HG03521 (cell line): ENCODE results near the gene MYO7A.

Experiments
- ATAC-seq: cut with Tn5 transposase; IDR thresholded peaks from one replicate; pipeline ENCODE4 v1.9.1; 2021; ENCODE audit warnings: mild to moderate bottlenecking, moderate library complexity; ENCODE audit not compliant: unreplicated experiment

Gene MYO7A

DNA sequence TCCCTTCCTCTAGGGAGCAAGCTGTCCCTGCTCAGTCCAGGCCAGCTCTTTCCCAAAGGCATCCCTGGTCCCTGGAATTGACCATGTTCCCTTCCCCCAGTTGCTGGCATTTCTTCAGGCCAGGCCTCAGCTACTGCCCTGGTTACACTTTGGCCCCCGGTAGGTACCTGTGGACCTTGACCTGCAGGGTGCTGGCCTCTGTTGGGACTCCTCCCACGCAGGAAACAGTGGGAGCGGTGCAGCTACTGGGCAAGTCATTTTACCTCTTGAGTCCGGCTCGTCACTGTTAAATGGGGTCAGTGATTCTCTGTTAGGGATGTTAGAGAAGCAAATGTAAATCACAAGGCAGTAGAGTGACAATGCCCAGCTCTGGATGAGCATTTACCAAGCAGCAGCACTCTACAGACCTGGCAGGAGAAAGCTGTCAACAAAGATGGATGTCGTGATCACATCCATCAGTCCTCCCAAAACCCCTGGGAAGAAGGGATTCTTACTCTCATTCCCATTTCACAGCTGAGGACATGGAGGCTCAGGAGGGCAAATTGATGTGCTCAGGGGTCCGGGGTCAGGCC lies 16.9 kb downstream of the MYO7A start:
- no peak for ATAC-seq

DNA sequence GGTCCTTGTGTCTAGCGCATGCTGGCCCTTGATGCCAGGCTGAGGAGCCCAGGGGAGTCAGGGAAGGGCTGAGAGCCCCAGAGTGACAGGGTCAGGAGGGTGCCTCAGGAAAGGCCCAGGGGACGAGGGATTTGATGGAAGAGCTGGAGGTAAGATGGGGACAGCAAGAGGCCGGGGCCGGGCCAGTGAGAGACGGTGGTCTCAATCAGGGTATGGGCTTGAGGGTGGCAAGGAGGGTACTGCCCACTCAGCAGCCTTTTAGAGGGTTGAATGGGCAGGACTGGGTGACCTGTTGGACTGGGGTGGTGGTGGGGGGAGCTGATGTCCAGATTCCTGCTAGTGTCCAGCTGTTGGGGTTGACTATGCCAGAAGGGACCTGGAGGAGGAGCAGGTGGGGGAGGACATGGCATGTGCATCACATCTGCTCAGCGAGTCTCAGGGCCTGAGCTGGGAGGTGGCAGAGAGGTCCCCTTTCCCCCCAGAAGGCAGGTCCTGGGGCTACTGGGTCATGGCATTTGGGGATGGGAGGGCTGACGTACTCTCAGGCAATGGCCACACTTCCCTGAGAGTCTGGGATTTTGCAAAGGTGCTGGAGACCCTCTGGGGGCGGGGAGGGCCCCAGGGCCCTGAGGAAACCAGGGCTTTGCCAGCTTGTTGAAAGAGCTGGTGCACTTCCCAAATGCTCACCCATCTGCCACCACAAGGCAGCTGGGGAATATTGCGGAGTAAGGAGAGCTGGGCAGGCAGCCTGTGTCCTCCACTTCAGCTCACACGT lies 18.4 kb downstream of the MYO7A start:
- no peak for ATAC-seq

DNA sequence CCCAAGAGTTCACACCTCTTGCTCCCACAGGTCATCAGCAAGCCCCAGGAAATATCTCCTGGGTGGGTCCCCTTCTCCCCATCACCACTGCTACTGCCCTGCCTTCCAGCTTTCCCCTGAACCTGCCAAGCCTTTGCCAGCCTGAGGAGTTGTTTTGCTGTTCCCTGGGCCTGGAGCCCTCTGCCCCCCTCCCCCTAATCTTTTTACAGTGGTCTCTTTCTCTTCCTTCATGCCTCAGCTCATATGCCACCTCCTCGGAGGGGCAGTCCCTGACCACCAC lies 18.9 kb downstream of the MYO7A start:
- no peak for ATAC-seq

DNA sequence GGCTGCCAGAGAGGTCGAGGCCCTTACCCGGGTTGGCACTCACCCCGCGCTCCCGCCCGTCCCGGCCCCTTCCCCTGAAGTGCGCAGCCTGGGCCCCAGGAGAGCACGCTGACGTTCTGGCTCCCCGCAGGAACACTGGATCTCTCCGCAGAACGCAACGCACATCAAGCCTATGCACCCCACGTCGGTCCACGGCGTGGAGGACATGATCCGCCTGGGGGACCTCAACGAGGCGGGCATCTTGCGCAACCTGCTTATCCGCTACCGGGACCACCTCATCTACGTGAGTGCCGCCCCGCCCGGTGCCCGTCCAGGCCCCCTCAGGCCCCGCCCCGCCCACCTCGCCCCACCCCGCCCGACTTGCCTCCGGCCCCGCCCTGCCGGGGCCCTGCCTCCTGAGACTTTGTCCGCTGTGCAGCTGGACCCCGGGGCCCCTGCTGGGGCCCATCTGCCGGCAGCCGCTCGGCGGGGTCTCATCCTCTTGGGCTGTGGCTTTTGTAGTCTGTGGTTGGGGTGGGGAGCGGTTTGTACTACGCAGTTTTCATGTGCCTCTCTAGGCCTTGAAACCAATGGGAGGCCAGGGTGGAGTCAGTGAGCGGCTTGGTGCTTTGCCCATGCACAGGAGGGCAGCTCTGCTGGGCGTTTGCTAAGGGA lies 19.7 kb downstream of the MYO7A start:
- ATAC-seq = no peak

DNA sequence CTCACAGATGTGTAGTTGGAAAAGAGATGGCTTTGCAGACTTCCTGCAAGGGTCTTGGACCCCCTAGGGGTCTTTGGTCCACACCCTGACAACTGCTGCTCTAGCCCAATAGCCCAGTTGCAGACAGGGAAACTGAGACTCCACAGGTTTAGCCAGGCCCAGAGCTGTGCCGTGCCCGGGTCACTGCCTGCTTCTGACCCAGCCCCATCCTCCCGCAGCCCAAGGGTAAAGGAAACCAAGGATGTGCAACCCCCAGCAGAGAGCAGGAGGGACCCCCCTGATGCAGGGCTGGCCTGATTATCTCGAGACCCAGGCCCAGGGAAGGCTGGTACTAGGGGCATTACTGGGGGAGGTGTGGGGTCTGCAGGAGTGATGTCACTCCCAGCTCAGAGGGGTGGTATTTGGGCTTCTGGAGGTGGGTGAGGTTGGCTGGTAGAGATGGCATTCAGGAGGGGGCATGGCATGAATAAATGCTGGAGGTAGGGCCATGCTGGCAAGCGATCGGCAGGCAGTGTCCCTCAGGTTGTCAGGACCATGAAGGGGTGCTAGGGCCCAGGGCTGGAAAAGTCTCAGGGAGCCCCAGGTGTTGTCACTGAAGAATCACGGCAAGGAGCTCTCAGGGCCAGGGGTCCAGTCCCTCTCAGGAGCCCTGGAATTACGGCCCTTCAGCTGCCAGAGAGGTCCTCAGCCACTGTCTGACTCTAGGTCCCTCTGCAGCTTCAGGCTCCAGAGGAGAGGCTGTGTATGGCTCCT lies 21.1 kb downstream of the MYO7A start:
- no peak for ATAC-seq

DNA sequence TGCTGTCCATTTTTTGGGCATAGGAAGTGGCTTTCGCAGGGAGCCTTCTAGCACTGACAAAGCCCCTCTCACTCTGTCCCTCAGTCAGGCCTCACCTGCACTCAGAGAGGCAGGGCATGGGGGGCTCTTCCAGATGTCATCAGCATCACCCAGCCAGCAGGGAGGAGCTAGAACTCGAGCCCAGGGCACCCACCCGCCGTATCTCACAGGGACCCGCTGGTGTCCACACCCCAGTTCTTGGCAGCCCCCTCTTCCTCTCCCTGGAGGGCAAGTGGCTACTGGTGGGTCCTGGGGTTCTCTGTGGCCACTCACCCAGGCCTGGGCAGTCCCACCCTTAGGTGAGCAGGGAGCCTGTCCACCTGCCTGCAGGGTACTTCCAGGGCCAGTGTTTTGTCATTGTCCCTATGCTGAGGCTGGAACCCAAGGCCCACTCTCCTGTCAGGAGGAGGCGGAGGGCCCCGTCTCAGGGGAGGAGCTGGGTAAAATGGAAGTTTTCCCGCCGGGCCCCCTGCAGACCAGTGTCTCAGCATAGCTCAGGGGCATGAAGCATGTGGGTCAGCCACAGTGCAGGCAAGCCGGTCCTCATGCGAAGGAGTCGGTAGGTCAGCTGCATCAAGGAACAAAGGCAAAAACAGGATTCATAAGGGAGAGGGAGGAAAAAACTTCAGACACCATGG lies 21.8 kb downstream of the MYO7A start:
- ATAC-seq = no peak

DNA sequence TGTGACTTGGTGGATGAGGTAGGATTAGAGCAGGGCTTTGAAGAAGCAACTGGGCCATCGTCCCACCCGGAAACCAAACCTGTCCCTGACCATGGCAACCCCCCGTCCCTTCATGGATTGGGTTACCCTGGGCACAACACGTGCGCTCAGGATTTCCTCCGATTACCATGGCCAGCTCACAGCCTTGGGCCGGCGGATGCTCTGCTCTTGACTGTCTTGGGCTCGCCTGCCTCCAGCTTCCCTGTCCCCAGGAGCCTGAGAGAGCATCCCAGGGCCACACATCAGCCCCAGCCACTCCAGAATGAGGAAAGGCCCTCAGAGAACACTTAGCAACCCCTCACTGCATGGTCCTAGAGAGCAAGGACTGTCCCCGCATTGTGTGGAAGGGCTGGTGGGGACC lies 22.8 kb downstream of the MYO7A start:
- ATAC-seq = no peak

DNA sequence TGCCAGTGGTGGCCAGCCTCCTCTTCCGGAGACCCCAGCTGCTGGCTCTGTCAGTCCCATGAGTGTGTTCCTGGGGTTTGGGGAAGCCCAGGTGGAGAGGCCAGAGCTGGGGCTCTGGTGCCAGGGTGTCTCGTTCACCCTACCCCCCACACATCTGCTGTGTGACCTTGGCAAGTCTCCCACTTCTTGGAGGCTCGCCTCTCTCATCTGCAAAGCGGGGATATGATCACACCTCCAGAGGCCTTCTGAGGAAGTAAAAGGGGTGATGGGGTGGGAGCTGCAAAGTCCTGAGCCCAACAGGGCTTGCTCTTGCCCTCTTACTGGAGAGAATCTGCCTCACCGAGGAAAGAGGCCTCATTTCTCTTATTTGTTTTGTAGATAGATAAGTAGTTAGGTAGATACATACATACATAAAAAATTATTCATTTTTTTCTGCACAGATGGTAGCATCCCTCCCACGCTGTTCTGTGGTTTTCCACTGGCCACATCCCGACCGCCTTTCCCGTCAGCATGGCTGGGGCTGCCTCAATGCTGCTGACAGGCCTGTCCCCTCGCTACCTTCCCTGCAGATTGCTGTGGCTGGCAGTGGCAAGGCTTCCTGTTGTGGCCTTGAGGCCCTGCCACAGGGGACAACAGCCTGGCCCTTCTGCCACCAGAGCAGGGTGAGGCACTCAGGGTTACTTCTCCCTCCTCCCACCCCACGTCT lies 23.9 kb downstream of the MYO7A start:
- ATAC-seq = no peak

DNA sequence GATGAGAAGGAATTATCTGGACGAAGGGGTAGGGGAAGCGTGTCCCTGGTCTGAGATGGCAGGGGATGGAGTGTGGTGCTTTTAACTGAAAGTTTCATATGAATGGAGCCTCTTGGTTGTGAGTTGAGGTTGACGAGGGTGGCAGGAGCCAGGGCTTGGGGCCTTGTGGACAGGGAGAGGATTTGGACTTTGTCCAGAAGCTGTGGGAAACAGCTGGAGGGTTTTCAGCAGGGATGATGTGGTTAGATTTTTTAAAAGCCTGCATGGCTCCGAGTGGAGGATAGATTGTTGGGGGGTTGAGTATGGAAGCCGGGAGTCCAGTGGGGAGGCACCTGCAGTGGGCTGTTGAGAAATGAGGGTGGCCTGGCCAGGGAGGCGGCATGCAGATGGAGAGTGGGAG lies 24.8 kb downstream of the MYO7A start:
- ATAC-seq = no peak

DNA sequence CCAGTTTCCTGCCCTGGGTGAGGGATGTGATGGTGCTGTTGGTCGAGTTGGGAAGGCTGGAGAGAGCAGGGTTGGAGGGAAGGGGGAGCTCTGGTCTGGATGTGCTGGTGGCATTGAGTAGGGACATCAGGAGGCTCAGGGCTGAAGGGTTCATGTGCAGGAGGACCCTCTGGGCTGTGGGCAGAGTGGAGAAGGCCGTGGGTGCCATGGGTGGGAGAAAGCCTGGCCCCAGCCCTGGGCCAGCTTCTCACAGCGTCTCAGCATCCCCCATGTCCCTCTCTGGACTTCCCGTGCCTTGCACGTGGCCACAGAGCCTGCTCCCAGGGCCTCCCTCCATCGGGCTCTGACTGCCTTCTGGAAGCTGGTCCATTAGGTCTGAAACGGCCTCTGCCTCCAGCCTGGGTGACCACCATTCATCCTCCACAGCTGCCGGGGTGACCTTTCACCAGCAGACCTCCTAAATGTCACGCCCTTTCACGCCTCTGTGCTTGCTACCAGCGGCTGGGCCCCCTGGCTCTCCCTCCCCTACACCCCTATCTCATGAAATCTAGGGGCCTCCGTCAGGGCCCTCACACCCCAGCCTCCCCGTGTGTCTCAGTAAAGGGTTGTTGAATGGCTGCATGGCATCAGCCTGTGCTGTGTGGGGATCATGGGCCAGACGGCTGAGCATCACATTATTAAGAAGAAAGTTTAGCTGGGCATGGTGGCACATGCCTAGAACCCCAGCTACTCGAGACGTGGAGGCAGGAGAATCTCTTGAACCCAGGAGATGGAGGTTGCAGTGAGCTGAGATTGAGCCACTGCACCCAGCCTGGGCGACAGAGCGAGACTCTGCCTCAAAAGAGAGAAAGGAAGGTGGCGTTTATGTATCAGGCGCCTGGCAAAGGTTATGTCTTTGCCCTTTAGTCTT lies 25.5 kb downstream of the MYO7A start:
- no peak for ATAC-seq

DNA sequence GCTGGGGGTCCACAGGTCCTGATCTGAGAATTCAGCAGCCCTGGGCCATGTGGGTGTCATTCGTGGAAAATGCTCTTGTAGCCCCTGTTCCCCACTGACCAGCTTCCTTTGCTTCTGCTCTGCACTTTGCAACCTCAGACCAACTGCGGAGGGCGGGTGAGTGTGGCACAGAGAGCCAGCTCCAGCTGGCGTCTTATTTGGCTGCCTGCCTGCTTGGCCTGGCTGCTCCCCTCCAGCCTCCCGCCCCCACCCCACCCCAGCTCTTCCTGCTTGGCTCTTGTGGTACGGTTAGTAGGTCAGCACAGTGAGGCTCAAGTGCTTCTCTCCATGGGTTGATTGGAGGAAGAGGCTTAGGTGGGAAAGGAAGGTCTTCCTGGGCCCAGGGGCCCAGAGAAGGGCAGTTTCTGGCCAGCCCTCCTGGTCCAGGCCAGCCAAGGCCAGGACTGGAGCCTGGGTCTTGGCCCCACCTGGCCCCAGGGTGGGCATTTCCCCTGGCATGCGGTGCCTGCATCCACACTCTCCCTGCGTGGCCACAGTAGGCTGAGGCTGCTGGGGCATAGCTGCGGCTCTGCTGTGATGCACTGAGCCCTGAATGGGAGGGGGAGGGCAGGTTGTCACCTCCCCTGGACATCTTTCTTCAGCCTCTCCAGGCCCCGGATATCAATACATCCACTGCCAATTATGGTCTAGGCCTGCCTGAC lies 26.5 kb downstream of the MYO7A start:
- no peak for ATAC-seq

DNA sequence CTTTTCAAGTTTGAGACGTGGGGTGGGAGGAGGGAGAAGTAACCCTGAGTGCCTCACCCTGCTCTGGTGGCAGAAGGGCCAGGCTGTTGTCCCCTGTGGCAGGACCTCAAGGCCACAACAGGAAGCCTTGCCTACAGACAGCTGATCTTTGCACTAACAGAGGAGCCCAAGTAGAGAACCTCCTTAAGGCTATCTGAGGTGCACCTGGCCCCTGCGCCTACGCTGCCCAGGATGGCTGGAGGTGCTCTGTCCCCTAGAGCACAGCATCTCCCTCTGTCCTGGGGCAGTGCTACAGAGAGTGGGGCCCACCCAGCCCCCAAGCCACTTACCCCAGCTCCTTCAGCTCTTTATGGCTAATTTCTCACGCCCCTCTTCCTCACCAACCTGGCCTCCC lies 27.0 kb downstream of the MYO7A start:
- no peak for ATAC-seq

DNA sequence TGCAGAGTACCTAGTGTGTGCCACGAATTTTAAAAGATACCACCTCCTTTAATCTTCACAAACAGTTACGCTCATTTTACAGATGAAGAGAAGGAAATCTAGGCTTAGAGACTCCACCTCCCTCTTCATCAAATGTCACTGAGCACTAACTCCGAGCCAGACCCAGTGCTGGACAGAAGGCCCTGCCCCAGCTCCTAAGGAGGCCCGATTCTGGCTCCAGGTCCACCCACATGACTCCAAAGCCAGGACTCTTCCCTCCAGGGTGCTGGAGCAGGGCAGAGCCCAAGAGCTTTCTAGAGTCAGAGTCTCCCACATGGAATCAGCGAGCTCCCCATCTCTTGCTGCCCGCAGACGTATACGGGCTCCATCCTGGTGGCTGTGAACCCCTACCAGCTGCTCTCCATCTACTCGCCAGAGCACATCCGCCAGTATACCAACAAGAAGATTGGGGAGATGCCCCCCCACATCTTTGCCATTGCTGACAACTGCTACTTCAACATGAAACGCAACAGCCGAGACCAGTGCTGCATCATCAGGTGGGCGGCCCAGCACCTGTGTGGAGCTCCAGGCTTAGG lies 27.6 kb downstream of the MYO7A start:
- no peak for ATAC-seq

DNA sequence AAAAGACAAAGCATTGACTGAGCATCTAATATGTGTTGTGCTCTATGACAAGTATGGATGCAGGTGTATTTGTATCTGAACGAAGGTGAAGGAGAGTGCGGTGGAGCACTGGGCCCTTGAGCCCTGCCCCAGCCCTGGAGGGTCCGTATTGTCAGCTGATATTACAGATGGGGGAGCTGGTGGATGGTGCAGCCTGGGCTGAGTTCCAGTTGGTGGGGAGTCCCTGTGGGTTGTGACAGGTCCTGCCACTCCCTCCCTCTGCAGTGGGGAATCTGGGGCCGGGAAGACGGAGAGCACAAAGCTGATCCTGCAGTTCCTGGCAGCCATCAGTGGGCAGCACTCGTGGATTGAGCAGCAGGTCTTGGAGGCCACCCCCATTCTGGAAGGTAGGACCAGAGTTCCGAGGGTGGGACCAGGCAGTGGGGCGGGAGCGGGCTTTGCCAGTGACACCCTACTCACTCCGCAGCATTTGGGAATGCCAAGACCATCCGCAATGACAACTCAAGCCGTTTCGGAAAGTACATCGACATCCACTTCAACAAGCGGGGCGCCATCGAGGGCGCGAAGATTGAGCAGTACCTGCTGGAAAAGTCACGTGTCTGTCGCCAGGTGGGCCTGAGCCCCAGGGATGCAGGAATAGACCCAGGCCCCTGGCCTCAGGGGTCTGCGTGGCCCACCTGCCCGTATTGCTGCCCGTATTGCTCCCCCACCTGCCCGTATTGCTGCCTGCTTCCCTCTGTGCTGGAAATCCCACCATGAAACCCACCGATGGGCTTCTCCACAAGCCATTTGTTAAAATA lies 28.6 kb downstream of the MYO7A start:
- ATAC-seq = no peak

DNA sequence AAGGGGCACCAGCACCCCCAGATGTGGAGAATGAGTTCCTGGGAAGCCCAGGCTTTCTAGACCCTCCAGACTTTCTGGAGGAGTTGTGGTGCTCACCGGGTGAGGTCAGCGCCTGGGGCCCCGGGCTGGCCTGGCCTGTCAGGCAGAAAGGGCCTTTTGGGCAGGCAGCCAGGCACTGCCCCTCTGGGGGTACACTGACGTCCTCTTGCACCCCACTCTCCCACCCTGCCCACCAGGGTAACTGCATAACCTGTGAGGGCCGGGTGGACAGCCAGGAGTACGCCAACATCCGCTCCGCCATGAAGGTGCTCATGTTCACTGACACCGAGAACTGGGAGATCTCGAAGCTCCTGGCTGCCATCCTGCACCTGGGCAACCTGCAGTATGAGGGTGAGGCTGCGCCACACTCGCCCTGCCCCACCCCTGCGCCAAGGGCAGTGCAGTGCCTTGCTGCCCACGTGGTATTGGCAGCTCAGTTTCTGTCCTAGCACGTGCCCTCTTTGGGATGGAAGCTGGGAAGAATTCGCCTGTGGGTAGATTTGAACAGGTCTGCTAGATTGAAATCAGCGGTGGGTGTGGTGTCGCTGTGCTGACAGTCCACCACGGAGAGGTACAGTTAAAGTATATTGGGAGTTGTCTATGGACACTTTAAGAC lies 30.1 kb downstream of the MYO7A start:
- ATAC-seq = no peak

DNA sequence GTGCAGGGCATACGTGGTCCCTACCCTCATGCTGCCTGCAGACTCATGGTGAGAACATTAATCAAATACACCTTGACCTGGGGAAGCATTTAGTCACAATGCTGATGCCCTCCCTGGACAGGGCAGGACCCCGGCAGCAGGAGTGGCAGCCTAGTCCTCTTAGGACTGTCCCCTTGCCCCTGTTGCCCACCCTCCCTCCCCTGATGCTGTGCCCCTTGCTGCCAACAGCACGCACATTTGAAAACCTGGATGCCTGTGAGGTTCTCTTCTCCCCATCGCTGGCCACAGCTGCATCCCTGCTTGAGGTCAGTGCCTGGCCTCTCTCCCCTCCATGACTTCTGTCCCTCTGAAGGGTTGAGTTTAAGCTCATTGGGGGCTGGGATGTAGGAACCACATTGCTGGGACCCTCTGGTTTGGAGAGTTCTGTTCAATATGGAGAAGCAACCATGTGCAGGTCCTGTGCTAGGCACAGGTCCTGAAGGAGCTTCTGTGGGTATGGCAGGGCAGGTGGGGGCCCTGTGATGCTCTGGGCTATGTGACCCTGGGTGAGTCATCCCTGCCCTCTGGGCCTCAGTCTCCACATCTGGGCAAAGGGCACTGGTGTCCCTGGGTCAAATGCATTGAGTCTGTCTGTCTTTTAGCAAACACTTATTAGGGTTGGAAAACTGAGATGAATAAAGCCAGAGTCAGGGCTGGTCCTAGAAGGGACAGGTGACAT lies 31.3 kb downstream of the MYO7A start:
- ATAC-seq = no peak
